ENCODE data around the gene SLC16A7. TPM values are rescaled to one million over a fixed set of nuclear protein-coding genes. Genes with fewer than 3 reads are reported as not detected.

The SLC16A7 gene
- total and polyA plus RNA-seq, 10 of the 15 experiments (the other 5 are each of a cell fraction or from before 2014, with no cell fraction given), result 1.5 to 12.9 (median 6.7) TPM

GRCh38 chr12:59716043-59716442, 120.2 kb downstream of the SLC16A7 start (continued):
- TF ChIP-seq SREBF2 (IDR thresholded peaks at IDR 0.05; ENCODE audit: low read length), result no peak

GRCh38 chr12:59717436-59717835, 121.6 kb downstream of the SLC16A7 start:
- Histone ChIP-seq H3K27me3 (replicated peaks in 1 of 2; ENCODE audit: control insufficient read depth in 2 of 2, insufficient read depth in 2 of 2, low read length in 1 of 2) (no peaks in the 10 kb centered on the region), H3K36me3 (ENCODE audit: control insufficient read depth in 2 of 2, insufficient read depth in 2 of 2, low read length in 1 of 2) (no peaks in the 10 kb centered on the region; a peak in 1 of 4 replicates), H2AFZ (ENCODE audit: control insufficient read depth, low read depth, low read length) (no peak overlapping the region), H3K27ac (ENCODE audit: control insufficient read depth, insufficient read depth) (no peak overlapping the region), H3K4me2 (ENCODE audit: control insufficient read depth, insufficient read depth) (no peak overlapping the region), H3K9ac (ENCODE audit: control insufficient read depth, insufficient read depth, low read length) (no peak overlapping the region), H4K20me1 (ENCODE audit: control insufficient read depth, insufficient read depth) (no peaks in the 10 kb centered on the region), H3K4me3 (no peak overlapping the region), H3K79me2 (ENCODE audit: control insufficient read depth, insufficient read depth, low read length) (no peaks in the 10 kb centered on the region), H3K4me1 (ENCODE audit: control insufficient read depth, insufficient read depth, low read length) (no peaks in the 10 kb centered on the region), H3K9me3 (replicated peaks; ENCODE audit: control insufficient read depth, insufficient read depth, low read length) (no peaks in the 10 kb centered on the region)
- in situ Hi-C loops (cut with MboI), result no loop called here
- ATAC-seq, result no peak
- ChIA-PET RAD21 (ENCODE audit: unreplicated experiment) (no interaction called here), CTCF (interaction anchor here (1.1 kb wide), 1 partner anchor 11 kb away, joined by 3 read pairs; no protein-coding TSS in a partner anchor), POLR2A (no interaction called here), SMC1A (ENCODE audit: uncharacterized antibody, unreplicated experiment) (interaction anchor here (1.1 kb wide), 1 partner anchor 12 kb away, joined by 3 read pairs; no protein-coding TSS in a partner anchor)
- FAIRE-seq, result no peak
- DNase-seq (ENCODE audit: low read depth, low spot score), result no peak
- intact Hi-C loops (cut with micrococcal nuclease; ENCODE audit: unreplicated experiment), result no loop called here
- WGBS (ENCODE audit: insufficient coverage, insufficient replicate concordance, low lambda C conversion rate, missing lambda C conversion rate), result 20% methylated on average over 2 of the region's 2 CpGs
- BruUV-seq (replicated peaks), result no TSS peak
- TF ChIP-seq USF2 (IDR thresholded peaks at IDR 0.05; ENCODE audit: borderline replicate concordance, low read depth, low read length), result no peak
- TF ChIP-seq CBX5 (IDR thresholded peaks at IDR 0.05; ENCODE audit: low read depth), result no peak
- TF ChIP-seq ZNF592 (IDR thresholded peaks at IDR 0.05), result no peak
- no peak for TF ChIP-seq CUX1 (IDR thresholded peaks at IDR 0.05; ENCODE audit: insufficient replicate concordance, low read depth, low read length)
- no peak for TF ChIP-seq MYB (IDR thresholded peaks at IDR 0.05; ENCODE audit: borderline replicate concordance, low read depth, low read length)
- no peak for TF ChIP-seq PBX3 (IDR thresholded peaks at IDR 0.05; ENCODE audit: insufficient replicate concordance, low read depth, low read length)
- no peak for TF ChIP-seq MTA2 (IDR thresholded peaks at IDR 0.05; ENCODE audit: low read depth)
- no peak for TF ChIP-seq ZNF384 (IDR thresholded peaks at IDR 0.05; ENCODE audit: borderline replicate concordance, low read depth, low read length)
- TF ChIP-seq CHD2 (IDR thresholded peaks at IDR 0.05; ENCODE audit: borderline replicate concordance, low read depth, low read length), result no peak
- no peak for TF ChIP-seq NFIC (IDR thresholded peaks at IDR 0.05; ENCODE audit: low read depth, low read length)
